Right ventricle myocardium inferior (tissue), 1 donor: ENCODE data around the gene NEDD9. TPM values are rescaled to one million over a fixed set of nuclear protein-coding genes. Genes with fewer than 3 reads are reported as not detected.
A peak's percentile ranks its signal among the peaks of the same experiment; 100 is the strongest.

Experiments
- ATAC-seq: fragments of 200-7000 bp; cut with Tn5 transposase; one replicate; pipeline ENCODE4 v1.9.1; 2020; ENCODE audit warnings: mild to moderate bottlenecking, moderate library complexity
- DNase-seq: peaks from one replicate; pipeline ENCODE4 v3.0.0; 2021; ENCODE audit errors: missing footprints
- intact Hi-C: fragments of 100-400 bp; cut with DNase I; formaldehyde crosslinking; loops from one replicate; pipeline ENCODE4 v1.11.0; 2022
- total RNA-seq: library from RNA; stranded (reverse); fragmentation: NEBNext Ultra II Directional; extraction: Animal tissue kit (Norgen Biotek cat#: 25700); gene quantifications from one replicate; pipeline ENCODE4 v1.2.1, GENCODE V29; 2021
- donor health status: DM: no; HTN: yes; CAD: no; lungs with severe emphysema.

Gene NEDD9
- total RNA-seq, 1 donor from 2014 or later: 29.3 TPM

GRCh38 chr6:11264100-11264499 lies 31.6 kb upstream of the NEDD9 start:
- intact Hi-C loops: no loop called here
- DNase-seq (no peak), ATAC-seq (no peak)

GRCh38 chr6:11263291-11263775 lies 30.9 kb upstream of the NEDD9 start:
- ATAC-seq: peak; percentile 91
- intact Hi-C loops: no loop called here
- DNase-seq: no peak

DNA sequence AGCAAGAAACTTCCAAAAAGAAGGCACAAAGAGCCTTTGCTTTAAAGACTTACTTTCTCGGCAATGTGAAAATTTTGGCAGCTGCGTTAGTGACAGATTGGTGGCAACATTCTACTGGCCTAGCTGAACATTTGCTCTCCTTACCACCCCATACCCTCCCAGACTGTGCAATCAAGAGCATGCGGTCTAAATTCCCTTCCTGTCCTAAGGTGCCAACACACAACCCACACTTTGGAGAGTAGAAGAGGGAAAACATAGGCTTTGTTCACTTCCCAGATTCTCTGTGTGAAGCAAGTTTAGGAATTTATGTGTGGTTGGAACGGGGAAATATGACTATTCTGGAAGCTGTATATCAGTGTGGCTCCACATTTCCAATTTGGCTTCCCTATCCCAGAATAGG lies 29.8 kb upstream of the NEDD9 start:
- ATAC-seq (no peak), DNase-seq (no peak)
- intact Hi-C loops: no loop called here

- intact Hi-C loops: no loop called here
Measured at GRCh38 chr6:11260249-11261038, 28.0 kb upstream of the NEDD9 start.

GRCh38 chr6:11258260-11259237 lies 26.1 kb upstream of the NEDD9 start:
- no peak for ATAC-seq
- DNase-seq: no peak
- intact Hi-C loops: no loop called here

More at GRCh38 chr6:11260249-11261038, 28.0 kb upstream of the NEDD9 start:
- DNase-seq (no peak), ATAC-seq (no peak)

- no peak for ATAC-seq
- intact Hi-C loops: no loop called here
- DNase-seq: no peak
Measured at GRCh38 chr6:11255610-11256009, 23.1 kb upstream of the NEDD9 start.

- intact Hi-C loops: no loop called here
- ATAC-seq (no peak), DNase-seq (no peak)
Measured at GRCh38 chr6:11253594-11253993, 21.1 kb upstream of the NEDD9 start.

GRCh38 chr6:11251553-11252360 lies 19.3 kb upstream of the NEDD9 start:
- DNase-seq (no peak), ATAC-seq (peak; percentile 91)
- intact Hi-C loops: no loop called here

DNA sequence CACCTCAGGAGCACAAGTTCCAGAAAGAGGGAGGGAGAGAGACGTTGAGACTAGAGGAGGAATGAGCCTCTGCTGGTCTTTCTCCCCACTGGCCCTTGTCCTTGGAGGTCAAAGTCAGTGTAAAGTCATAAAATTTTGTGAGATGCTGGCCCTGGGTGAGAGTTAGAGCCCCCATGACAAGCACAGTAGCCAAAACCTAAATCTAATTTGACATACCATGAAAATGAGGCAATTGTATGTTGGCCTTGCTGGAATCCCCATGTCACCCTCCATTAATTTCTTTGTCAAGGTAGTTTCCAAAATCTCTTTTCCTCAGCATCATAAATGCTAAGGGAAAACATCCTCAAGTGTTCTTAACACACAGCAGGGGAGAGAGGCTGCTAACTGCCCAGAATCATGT lies 17.6 kb upstream of the NEDD9 start:
- ATAC-seq (no peak), DNase-seq (no peak)
- intact Hi-C loops: no loop called here

- intact Hi-C loops: no loop called here
- ATAC-seq (no peak), DNase-seq (no peak)
Measured at GRCh38 chr6:11248974-11249761, 16.7 kb upstream of the NEDD9 start.

DNA sequence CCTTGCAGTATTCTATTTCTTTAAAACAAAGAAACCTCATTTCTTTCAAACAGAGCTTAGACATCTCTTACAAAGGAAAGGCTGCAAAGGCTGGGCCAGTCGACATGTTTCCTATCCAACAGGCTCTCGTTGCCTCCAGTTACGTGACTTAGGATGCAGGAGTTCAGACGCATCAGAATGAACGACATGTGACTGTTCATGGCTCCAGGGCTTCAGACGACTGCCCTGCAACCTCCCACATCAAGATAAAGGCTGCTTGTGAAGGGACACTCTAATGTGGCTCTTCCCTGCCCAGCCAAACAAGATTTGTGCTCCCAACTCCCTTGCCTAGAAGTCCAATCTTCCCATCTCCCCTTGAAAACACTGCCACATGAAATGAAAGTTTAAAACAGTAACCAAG lies 14.3 kb upstream of the NEDD9 start:
- DNase-seq (no peak), ATAC-seq (no peak)
- intact Hi-C loops: no loop called here

DNA sequence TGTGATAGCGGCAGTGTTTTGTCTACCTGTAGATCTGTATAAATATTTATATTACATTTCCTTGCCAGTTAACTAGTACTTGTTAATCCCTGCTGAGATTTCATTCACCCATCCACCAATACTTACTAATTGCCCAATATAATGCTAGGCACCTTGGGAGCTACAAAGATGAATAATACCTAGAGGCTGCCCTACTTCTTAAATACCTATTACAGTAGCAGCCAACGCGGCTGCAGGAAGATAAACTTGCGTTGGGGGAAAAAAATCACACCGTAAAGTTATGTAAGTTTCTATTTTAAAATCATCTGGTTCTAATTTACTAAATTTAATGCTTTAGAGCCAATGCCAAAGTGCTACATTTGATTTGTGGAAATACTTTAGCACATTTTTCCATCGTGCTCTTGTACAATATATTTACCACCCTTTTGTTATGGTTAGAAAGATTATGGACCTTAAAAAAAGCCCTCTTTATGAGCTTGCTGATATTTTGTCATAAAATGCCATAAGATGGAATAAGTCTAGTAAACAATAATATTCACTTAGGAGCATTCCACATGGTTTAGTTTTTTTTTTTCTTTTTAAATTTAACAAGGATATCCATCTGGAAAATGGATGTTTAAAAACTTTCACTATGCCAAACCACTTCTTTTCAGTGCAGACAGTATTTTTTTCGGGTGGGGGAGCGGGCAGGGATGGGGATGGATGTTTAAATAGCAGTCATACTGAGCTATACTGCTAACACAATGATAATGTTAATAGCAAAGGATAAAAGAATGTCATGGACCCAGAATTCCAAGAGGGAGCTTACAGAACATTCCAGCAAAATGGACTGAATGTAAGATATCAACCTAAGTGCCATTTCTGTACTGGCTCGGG lies 13.2 kb upstream of the NEDD9 start:
- no peak for ATAC-seq
- intact Hi-C loops: no loop called here

GRCh38 chr6:11244387-11245126 lies 12.1 kb upstream of the NEDD9 start:
- ATAC-seq (no peak), DNase-seq (no peak)
- intact Hi-C loops: no loop called here

More for the DNA sequence above, 13.2 kb upstream of the NEDD9 start:
- DNase-seq: no peak

GRCh38 chr6:11243861-11244260 lies 11.4 kb upstream of the NEDD9 start:
- ATAC-seq (no peak), DNase-seq (no peak)
- intact Hi-C loops: no loop called here

DNA sequence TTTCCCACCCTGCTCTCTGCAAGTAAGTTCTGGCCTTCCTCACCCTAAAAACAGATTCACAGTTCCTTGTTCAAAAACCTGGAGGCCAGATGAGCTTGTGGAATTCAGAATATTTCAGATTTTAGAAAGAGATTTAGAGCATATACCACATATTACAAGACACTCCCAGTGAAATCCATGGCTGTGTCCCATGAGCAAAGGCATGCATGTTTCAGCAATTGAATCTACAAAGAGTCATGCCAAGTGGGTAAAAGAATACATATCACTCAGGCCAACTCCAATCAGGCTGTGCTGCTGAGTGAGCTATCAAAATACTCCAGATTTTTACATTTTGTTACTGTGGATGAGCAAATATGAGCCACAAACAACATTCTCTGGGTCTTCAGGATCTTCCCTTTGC lies 10.2 kb upstream of the NEDD9 start:
- intact Hi-C loops: no loop called here
- no peak for ATAC-seq
- no peak for DNase-seq

DNA sequence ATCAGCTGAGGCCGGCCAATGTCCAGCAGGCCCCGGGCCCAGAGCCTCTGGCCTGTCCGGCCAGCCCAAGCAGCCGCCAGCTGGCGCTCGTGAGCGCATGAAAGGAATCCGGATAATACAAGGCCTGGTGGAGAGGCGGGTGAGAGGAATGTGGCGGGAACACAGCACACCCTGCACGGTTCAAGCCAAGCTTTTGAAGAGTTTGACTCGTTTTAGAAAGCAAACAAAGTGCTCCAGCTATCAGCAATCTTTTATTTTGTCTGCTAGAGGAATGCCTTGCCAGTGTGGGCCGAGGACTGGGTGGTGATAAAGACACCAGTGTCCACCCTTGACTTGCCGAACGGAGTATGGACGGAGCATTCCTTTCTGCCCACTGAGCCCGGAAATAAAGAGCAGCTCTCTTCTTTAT lies 9.3 kb upstream of the NEDD9 start:
- ATAC-seq (peak; percentile 86), DNase-seq (peak; percentile 77)
- intact Hi-C loops: no loop called here
